GM12801 (cell line): ENCODE data around the gene ADTRP.

Experiments
- TF ChIP-seq, protein P1 (sequence below): IDR thresholded peaks from one replicate; pipeline ENCODE4 v1.5.1; 2011; ENCODE audit warnings: control low read depth; ENCODE audit not compliant: insufficient read length; ENCODE audit errors: extremely low read depth

Gene ADTRP

GRCh38 chr6:11762794-11763459, 15.7 kb downstream of the ADTRP start:
- TF ChIP-seq, protein P1, sequence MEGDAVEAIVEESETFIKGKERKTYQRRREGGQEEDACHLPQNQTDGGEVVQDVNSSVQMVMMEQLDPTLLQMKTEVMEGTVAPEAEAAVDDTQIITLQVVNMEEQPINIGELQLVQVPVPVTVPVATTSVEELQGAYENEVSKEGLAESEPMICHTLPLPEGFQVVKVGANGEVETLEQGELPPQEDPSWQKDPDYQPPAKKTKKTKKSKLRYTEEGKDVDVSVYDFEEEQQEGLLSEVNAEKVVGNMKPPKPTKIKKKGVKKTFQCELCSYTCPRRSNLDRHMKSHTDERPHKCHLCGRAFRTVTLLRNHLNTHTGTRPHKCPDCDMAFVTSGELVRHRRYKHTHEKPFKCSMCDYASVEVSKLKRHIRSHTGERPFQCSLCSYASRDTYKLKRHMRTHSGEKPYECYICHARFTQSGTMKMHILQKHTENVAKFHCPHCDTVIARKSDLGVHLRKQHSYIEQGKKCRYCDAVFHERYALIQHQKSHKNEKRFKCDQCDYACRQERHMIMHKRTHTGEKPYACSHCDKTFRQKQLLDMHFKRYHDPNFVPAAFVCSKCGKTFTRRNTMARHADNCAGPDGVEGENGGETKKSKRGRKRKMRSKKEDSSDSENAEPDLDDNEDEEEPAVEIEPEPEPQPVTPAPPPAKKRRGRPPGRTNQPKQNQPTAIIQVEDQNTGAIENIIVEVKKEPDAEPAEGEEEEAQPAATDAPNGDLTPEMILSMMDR: no peak

DNA sequence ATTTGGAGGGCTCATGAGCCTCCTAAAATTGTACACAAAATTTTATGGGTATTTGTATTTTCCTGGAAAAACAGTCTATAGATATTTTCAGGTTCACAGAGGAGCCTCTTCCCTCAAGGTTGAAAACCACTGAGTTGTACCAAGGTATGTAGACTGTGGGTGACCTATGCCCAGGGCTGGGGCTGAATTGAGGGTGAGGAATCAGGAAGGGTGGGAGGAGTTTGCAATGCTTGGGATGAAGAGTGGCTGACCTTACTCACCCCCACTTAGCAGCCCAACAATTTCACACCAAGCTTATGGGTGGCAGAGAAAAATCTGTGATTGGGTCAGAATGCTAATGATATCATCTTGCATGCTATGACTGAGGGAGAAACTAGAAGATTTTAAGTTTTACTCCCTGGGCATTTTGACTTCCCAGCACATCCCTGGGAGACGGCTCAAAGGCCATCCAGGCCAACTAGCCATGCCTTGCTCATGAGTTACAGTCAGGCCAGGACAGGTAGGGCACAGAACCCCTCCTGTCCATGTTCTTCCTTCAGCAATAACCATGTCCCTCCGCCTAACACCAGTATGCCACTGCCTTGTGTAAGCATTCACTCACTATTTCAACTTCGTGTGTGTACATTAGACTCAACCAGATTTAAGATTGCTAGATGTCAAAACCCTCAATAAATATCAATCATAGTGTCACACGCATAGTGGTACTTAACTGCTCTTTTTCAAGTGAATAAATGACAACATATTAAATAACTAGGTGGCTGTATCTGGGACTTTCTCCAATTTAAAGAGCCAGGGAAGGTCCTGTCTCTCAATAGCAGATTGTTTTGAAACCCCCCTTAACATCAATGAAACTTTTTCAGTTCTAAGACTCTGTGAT, 16.6 kb downstream of the ADTRP start:
- TF ChIP-seq, protein P1: no peak

DNA sequence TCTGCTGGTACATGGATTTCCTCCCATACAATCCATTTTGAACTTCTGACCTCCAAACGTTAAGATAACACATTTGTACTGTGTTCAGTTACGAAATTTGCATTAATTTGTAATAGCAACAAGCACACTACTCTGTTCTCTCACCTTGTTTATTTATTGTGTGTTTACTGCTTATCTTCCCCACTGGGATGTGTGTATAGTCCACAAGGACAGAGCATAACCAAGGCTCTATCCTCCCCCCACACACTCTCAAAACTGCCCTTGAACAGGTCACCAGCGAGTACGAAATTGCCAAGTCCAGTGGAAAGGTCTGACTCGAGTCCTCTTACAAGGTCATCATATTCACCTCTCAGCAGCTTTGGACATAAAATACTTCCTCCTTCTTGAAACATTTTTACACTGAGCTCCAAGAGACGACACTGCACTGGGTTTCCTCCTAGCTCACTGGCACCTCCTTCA, 18.6 kb downstream of the ADTRP start:
- TF ChIP-seq, protein P1: no peak

DNA sequence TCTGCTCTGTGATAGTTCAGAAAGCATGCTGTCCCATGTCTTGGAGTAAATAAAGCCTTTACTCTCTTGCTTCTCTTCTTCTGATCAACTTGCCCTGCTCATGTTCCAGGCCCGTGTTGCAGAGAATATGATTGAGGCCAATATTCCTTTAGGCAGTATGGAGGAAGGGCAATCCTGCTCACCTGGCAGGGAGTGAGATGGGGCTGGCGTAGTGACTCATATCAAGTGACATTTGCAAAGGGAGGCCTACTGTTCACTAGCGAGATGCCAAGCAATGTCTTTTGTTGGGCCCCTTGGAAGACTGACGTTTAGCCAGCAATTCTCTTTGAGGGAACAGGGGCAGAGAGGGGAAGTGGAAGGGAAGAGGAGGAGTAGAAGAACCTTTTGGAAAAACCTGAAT, 19.7 kb downstream of the ADTRP start:
- TF ChIP-seq, protein P1: no peak

DNA sequence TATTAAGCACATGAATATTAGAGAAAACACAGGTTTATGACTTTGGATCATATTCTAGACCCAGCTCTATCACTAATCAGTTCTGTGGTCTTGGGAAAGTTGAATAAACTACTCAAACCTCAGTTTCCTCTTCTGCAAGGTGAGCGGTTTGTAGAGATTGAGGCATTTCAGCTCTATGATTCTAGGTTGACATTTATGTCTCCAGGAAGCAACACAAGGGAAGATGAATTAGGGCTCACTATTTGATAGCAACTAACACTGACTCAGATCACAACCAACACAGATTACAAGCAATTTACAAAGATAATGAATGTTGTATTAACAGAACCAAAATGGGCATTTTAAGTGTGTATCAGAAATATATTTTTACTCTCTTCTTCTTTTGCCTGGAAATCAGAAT, 21.9 kb downstream of the ADTRP start:
- TF ChIP-seq, protein P1: no peak

DNA sequence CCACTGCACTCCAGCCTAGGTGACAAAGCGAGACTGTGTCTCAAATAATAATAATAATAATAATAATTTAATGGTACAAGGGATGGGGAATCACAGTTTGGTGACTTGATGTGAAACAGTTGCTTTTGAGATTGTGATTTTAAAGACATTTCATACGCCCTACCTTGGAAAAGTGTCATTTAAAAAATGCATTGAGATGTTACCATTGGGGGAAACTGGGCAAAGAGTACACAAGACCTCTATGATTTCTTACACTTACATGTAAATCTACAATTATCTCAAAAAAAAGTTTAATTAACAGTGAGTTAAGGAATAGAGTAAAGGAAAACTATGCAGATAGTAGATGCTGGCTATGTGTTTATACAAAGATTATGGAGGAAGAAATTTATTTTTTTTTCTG, 22.3 kb downstream of the ADTRP start:
- TF ChIP-seq, protein P1: no peak

GRCh38 chr6:11755725-11756124, 22.9 kb downstream of the ADTRP start:
- TF ChIP-seq, protein P1: no peak
